HepG2 (cell line): ENCODE measurements around the gene ATP8A1. TPM values are rescaled to one million over a fixed set of nuclear protein-coding genes. Genes with fewer than 3 reads are reported as not detected.

Experiments
- ATAC-seq: fragments of 200-7000 bp; cut with Tn5 transposase; 3 replicates; pipeline ENCODE4 v1.9.1; 2020; ENCODE audit warnings: mild to moderate bottlenecking, moderate library complexity
- BruUV-seq: library from RNA; stranded (reverse); fragments of 400-500 nt; replicated peaks from 2 replicates; lab custom pipeline; 2021; lab: Mats Ljungman, UMichigan
- CTCF ChIA-PET: fragments of 300-600 bp; formaldehyde crosslinking; extraction: SDS; loops from one replicate; lab custom pipeline; 2021; ENCODE audit warnings: low total read pairs, inconsistent platforms, low intra/inter-chr PET ratio; lab: Yijun Ruan, JAX
- POLR2A ChIA-PET: fragments of 350-600 bp; sonication (Branson Sonifier 250); formaldehyde crosslinking; loops from one replicate; lab custom pipeline; 2020; ENCODE audit warnings: antibody characterized with exemption, inconsistent platforms; lab: Yijun Ruan, JAX
- DNase-seq: peaks from one replicate; pipeline ENCODE4 v3.0.0-alpha.2; 2015; ENCODE audit warnings: low spot score
- FAIRE-seq: peaks from 3 replicates; lab custom pipeline; 2011; peaks lifted over from hg19 to GRCh38; lab: Jason Lieb, UNC
- H2AFZ ChIP-seq: one replicate; pipeline ENCODE4 v1.6.1; 2011; ENCODE audit warnings: low read length, inconsistent platforms
- H3K27ac ChIP-seq: fragments of 300-600 bp; 3 replicates; pipeline ENCODE4 v1.8.0; 2011; ENCODE audit warnings: mixed run types, mild to moderate bottlenecking, mixed read lengths, low read length, inconsistent platforms; ENCODE audit not compliant: insufficient read depth; ENCODE audit errors: extremely low read length
- H3K27me3 ChIP-seq, 2 experiments: fragments of 200-600 bp in 1 of 2; 2 replicates in 1 of 2; 3 replicates in 1 of 2; pipeline versions ENCODE4 v1.6.0 to v1.8.0; 2011; ENCODE audit warnings: low read length in 2 of 2, mild to moderate bottlenecking in 2 of 2, moderate library complexity in 2 of 2, inconsistent platforms in 1 of 2; ENCODE audit not compliant: insufficient read depth in 2 of 2, control insufficient read depth in 1 of 2
- H3K36me3 ChIP-seq, 2 experiments: fragments of 200-600 bp in 1 of 2; replicated peaks in 1 of 2; 2 replicates in 1 of 2; 3 replicates in 1 of 2; pipeline versions ENCODE4 v1.5.1 to v1.8.0; 2011; ENCODE audit warnings: low read length in 2 of 2, inconsistent platforms in 1 of 2; ENCODE audit not compliant: insufficient read depth in 2 of 2, control insufficient read depth in 1 of 2
- H3K4me1 ChIP-seq: 2 replicates; pipeline ENCODE4 v1.5.1; 2012; ENCODE audit warnings: low read length, inconsistent platforms; ENCODE audit not compliant: insufficient read depth
- H3K4me2 ChIP-seq: 2 replicates; pipeline ENCODE4 v1.6.0; 2011; ENCODE audit warnings: low read depth, low read length, inconsistent platforms
- H3K4me3 ChIP-seq, 3 experiments: fragments of 200-600 bp in 1 of 3; sonication (generic), shearing (Covaris generic) in 1 of 3; replicated peaks in 1 of 3; 2 replicates each; pipeline ENCODE4 v1.5.1; 2011 to 2016; ENCODE audit warnings: low read length in 3 of 3, inconsistent platforms in 2 of 3, low read depth in 2 of 3, mild to moderate bottlenecking in 2 of 3, control low read depth in 1 of 3, mixed read lengths in 1 of 3; ENCODE audit not compliant: insufficient read depth in 1 of 3
- H3K79me2 ChIP-seq: one replicate; pipeline ENCODE4 v1.6.1; 2011; ENCODE audit warnings: low read length, inconsistent platforms; ENCODE audit not compliant: insufficient read depth
- H3K9ac ChIP-seq: 2 replicates; pipeline ENCODE4 v1.6.0; 2011; ENCODE audit warnings: mild to moderate bottlenecking, low read depth, low read length, inconsistent platforms; ENCODE audit not compliant: insufficient read depth
- H3K9me3 ChIP-seq: 2 replicates; pipeline ENCODE4 v1.5.1; 2012; ENCODE audit warnings: mild to moderate bottlenecking, low read length
- H4K20me1 ChIP-seq: 2 replicates; pipeline ENCODE4 v1.6.0; 2011; ENCODE audit warnings: inconsistent platforms, mild to moderate bottlenecking, low read length, moderate library complexity; ENCODE audit not compliant: insufficient read depth
- ATAD3A ChIP-seq: sonication (generic); formaldehyde crosslinking; IDR thresholded peaks from 2 replicates; pipeline ENCODE4 v1.4.0; 2020; ENCODE audit warnings: missing genetic modification reagents
- BORCS8-MEF2B ChIP-seq: sonication (generic); formaldehyde crosslinking; IDR thresholded peaks from 2 replicates; pipeline ENCODE4 v1.8.0; 2022; ENCODE audit warnings: mild to moderate bottlenecking, missing genetic modification reagents
- HNF4G ChIP-seq, 2 experiments: sonication (generic) in 1 of 2; formaldehyde crosslinking in 1 of 2; IDR thresholded peaks; 2 replicates each; pipeline versions ENCODE4 v1.4.0 to v1.6.1; 2011 to 2020; ENCODE audit warnings: borderline replicate concordance in 2 of 2, low read depth in 2 of 2, mild to moderate bottlenecking in 2 of 2, low read length in 1 of 2, missing genetic modification reagents in 1 of 2, moderate library complexity in 1 of 2
- MTERF4 ChIP-seq: sonication (generic); formaldehyde crosslinking; IDR thresholded peaks from 2 replicates; pipeline ENCODE4 v1.8.0; 2023; ENCODE audit warnings: mild to moderate bottlenecking, missing genetic modification reagents
- MYC ChIP-seq: sonication (generic); formaldehyde crosslinking; IDR thresholded peaks from 2 replicates; pipeline ENCODE4 v1.9.0; 2021; ENCODE audit warnings: missing genetic modification reagents, borderline replicate concordance
- NFE2L1 ChIP-seq: sonication (generic); formaldehyde crosslinking; IDR thresholded peaks from 2 replicates; pipeline ENCODE4 v1.4.0; 2020; ENCODE audit warnings: missing genetic modification reagents, mild to moderate bottlenecking, borderline replicate concordance
- RERE ChIP-seq: IDR thresholded peaks from 2 replicates; pipeline ENCODE4 v1.6.1; 2016; ENCODE audit warnings: low read depth, missing genetic modification reagents, missing compliant biosample characterization
- SRSF4 ChIP-seq: fragments of 200-400 bp; formaldehyde crosslinking; IDR thresholded peaks from one replicate; pipeline ENCODE4 v1.6.1; 2018; ENCODE audit warnings: mild to moderate bottlenecking, low read depth, low read length, moderate library complexity; ENCODE audit not compliant: poor library complexity, severe bottlenecking
- ZBTB4 ChIP-seq: sonication (generic); formaldehyde crosslinking; IDR thresholded peaks from 2 replicates; pipeline ENCODE4 v1.4.0; 2020; ENCODE audit warnings: missing genetic modification reagents, mild to moderate bottlenecking, borderline replicate concordance
- ZNF3 ChIP-seq: IDR thresholded peaks from 2 replicates; pipeline ENCODE4 v1.7.0; 2017; ENCODE audit warnings: inconsistent platforms
- ZNF354B ChIP-seq: sonication (generic); formaldehyde crosslinking; IDR thresholded peaks from 2 replicates; pipeline ENCODE4 v1.8.0; 2022; ENCODE audit warnings: mild to moderate bottlenecking, missing genetic modification reagents
- ZNF737 ChIP-seq: sonication (generic); formaldehyde crosslinking; IDR thresholded peaks from 2 replicates; pipeline ENCODE4 v1.5.0; 2020; ENCODE audit warnings: missing genetic modification reagents, mild to moderate bottlenecking, borderline replicate concordance
- ZSCAN9 ChIP-seq: IDR thresholded peaks from 2 replicates; pipeline ENCODE4 v1.6.1; 2016; ENCODE audit warnings: borderline replicate concordance
- whole genome bisulfite sequencing: methylation state at CpG from one replicate; pipeline ENCODE4 v1.1.6; 2017; ENCODE audit warnings: low lambda C conversion rate; 5-methylcytosine and 5-hydroxymethylcytosine counted together
- in situ Hi-C: cut with HindIII; loops from 2 replicates; pipeline ENCODE4 v1.10.0; 2017; ENCODE audit warnings: low pct_unique_long_range_greater_than_20kb; ENCODE audit not compliant: extremely low pct_ligation_motif_present
- intact Hi-C: fragments of 100-400 bp; cut with micrococcal nuclease; formaldehyde crosslinking; loops from one replicate; pipeline ENCODE4 v1.10.0; 2022; ENCODE audit not compliant: unreplicated experiment
- polyA plus RNA-seq, 8 experiments: library from polyadenylated mRNA; depleted of rRNA in 3 of 8; stranded (reverse) in 7 of 8; unstranded in 1 of 8; fragments of >200 nt; fragmentation: Illumina TruSeq in 4 of 8; extraction: Trizol in 4 of 8; gene quantifications; 2 replicates each; pipeline versions ENCODE4 v1.2.1 to v1.2.3, GENCODE V29; 2011 to 2016; ENCODE audit warnings: low read depth in 4 of 8, missing spikeins in 1 of 8, mixed read lengths in 1 of 8; ENCODE audit not compliant: insufficient read depth in 1 of 8
- total RNA-seq, 5 experiments: library from RNA; depleted of rRNA; stranded (reverse); fragments of >200 nt; fragmentation: Illumina TruSeq; extraction: Trizol; gene quantifications; 2 replicates each; pipeline ENCODE4 v1.2.3, GENCODE V29; 2016; ENCODE audit warnings: low read depth in 1 of 5

The ATP8A1 gene
- total and polyA plus RNA-seq, 2 of the 13 experiments (the other 11 are each of a cell fraction or from before 2014, with no cell fraction given): 1.7 to 6.2 TPM

- TF ChIP-seq ZNF354B: no peak
- no peak for TF ChIP-seq ZNF737 (CRISPR knock-in tag)
- TF ChIP-seq MTERF4: no peak
- no peak for TF ChIP-seq SRSF4
- no peak for TF ChIP-seq RERE
- no peak for TF ChIP-seq NFE2L1 (CRISPR knock-in tag)
Observed at GRCh38 chr4:42360256-42360669, 296.6 kb downstream of the ATP8A1 start (continued).

GRCh38 chr4:42359711-42360110 lies 297.2 kb downstream of the ATP8A1 start:
- in situ Hi-C loops (no loop called here), intact Hi-C loops (no loop called here)
- 2% methylated on average over 5 of the region's 5 CpGs for WGBS
- no peaks in the 10 kb centered on the region for H3K79me2 ChIP-seq
- H3K36me3 ChIP-seq: no peaks in the 10 kb centered on the region
- no peak for FAIRE-seq
- no peak overlapping the region for H3K9ac ChIP-seq
- CTCF ChIA-PET: no interaction called here
- no peaks in the 10 kb centered on the region for H4K20me1 ChIP-seq
- H3K9me3 ChIP-seq: no peaks in the 10 kb centered on the region
- H3K4me3 ChIP-seq: no peak overlapping the region
- H3K27me3 ChIP-seq: no peaks in the 10 kb centered on the region
- POLR2A ChIA-PET: no interaction called here
- no peak overlapping the region for H3K27ac ChIP-seq
- DNase-seq: no peak
- no TSS peak for BruUV-seq
- H3K4me2 ChIP-seq: no peak overlapping the region
- H3K4me1 ChIP-seq: no peaks in the 10 kb centered on the region
- H2AFZ ChIP-seq: no peak overlapping the region
- ATAC-seq: no peak
- TF ChIP-seq BORCS8-MEF2B (CRISPR knock-in tag) (no peak), MYC (CRISPR knock-in tag) (no peak), ZNF3 (CRISPR knock-in tag) (no peak), ATAD3A (no peak), ZBTB4 (no peak), ZSCAN9 (CRISPR knock-in tag) (no peak), HNF4G (IDR thresholded peaks at IDR 0.05; ENCODE audit: borderline replicate concordance, low read depth, low read length) (no peak), HNF4G (CRISPR knock-in tag; IDR thresholded peaks at IDR 0.05; ENCODE audit: borderline replicate concordance, low read depth) (no peak)
